ENCODE data around the gene MYL12A.

Gene MYL12A

DNA sequence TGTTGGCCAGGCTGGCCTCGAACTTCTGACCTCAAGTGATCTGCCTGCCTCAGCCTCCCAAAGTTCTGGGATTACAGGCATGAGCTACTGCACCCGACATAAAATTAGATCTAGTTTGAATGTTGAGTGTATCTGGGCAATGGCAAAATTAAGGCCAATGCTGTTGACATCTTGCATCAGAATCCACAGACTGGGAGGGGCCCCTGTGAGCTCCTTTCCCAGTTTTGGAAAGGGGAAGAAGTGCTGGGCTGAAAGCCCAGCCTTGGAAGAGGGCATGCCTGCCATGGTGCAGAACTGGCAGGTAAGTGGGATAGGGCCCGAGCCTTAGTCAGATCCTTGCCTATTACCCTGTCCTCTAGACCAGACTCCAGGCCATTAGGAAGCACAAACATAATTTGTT, 23.4 kb upstream of the MYL12A start:
- no peak for DNase-seq (ENCODE audit: low read depth, low spot score)

DNA sequence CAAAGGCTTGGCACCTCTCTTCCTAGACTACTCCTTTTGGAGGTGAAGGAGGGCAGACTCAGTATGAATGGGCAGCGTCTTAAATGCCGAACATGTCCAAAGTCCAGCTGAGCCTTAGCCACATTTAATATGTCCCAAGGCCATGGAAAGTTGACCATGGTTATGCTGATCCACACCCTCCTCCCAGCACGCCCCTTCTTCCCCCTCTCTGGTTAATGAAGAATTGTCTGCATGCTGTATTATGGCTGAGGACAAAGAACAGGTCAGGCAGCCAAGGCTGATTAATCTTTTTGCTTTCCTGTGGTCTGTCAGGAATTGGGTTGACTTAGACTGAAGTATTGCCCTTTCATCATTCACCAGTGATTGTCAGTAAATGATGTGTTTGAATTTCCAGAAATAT, 22.0 kb upstream of the MYL12A start:
- DNase-seq (ENCODE audit: low read depth, low spot score): no peak

DNA sequence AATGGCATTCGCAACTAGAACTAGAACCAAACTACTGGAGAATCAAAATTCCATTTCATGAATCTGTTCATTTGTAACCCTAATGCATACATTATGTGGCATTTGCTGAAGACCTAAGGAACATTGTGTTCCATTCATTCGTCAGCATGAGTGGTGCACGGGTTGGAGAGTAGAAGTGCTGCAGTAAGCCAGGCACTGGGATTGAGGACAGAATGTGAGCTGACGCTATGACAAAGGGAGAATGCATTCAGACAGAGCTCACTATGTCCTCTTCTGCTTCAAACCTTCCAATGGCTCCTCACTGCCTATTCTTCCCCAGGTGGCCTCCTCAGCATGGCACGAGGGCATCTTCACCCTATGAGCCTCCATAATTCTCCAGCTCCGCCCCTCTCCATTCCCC, 21.6 kb upstream of the MYL12A start:
- no peak for DNase-seq (ENCODE audit: low read depth, low spot score)

DNA sequence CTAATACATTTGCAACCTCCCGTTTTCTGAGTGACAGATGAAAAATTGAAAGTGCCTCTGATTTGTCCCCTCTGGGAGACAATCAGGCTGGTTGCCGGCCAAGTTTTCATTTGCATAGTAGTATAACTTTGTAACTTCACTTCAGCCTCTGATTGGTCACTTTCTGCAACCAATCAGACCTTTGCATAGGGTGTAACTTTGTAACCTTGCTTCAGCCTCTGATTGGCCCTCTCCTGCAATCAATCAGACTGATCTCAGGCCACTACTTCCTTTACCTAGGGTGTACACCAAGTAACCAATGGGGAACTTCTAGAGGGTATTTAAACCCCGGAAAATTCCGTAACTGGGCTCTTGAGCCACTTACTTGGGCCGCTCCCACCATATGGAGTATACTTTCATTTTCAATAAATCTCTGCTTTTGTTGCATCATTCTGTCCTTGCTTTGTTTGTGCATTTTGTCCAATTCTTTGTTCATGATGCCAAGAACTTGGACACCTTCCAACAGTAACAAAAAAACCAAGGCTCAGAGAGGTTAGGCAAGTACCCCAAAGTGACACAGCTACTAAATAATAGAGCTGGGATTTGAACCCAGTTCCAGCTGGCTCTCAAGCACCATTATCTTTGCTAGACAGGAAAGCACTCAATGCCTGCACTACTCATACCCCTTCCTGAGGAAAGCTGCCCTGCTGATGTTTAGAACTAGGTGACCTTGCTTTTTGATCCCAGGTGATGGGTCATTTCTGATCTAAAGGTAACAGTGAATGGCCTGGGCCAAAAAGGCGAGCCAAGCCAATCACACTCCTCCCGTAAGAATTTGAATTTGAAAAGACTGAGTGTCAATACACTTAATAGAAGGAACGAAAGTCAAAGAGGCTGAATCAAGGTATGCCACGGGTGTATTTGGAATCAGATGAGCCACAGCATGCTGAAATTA, 16.9 kb upstream of the MYL12A start:
- no peak for DNase-seq (ENCODE audit: low read depth, low spot score)

DNA sequence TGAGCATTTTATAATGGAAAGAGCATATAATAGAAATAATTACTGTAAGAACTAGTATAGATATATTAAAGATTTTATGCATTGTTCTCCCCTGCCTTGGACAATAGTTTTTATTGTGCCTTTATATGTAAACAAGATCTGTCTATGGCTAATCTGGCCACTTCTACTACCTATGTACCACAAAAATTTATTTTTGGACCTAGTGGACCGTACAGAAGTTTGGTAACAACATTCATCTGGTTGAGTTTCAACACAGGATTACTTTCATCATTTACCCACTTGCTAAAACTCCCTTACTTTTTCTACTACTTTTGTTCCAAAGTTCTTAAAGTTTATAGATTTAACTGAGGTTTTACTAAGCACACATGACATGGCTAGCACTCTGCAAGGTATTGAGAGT, 14.6 kb upstream of the MYL12A start:
- no peak for DNase-seq (ENCODE audit: low read depth, low spot score)

DNA sequence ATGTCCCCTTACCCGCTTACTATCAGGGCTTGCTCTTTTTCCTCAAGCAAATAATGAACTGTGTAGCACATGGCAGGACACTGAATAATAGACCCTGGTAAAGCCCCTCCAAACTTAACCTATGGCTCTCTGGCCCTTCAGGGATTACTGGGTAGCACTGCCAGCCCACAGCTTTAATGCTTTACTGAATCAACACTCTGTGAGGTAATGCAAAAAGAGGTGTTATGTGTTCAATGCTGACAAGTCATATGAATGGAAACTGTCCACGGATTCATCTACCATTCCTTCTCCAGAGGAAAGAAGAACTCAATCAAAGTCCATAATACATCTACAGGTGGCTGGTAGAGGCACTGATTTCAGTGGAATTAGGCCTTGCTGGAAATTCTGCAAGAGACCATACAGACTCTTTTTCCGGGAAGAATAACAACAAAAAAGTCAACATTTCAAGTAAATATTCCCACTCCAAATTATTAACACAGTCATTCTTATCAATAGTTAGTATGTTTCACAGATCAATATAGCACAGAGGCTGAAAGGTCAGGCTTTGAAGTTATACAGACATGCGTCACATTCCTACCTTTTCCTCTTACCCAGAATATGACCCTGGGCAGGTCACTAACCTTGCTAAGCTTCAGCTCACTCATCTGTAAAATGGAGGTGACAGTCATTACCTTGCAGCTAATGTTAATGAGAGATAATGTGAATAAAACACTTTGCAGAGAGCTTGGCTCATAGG, 14.0 kb upstream of the MYL12A start:
- DNase-seq (ENCODE audit: low read depth, low spot score): no peak

DNA sequence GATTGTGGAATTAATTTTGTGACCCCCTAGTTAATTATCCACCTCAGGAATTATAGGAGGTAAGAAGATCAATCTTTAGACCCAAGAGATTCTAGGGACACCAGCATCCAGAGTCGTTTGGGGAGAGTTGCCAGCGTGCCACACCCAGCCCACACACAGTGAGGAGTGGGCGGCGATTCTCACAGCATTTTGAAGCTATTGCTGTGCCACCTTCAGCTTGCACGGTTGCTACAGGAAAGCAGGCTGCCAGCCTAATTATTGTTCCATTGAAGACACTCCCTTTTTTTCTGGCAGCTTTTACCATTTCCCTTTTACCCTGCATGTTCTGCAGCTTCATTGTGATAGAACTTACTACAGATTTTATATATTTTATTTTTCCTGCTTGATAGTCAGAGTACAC, 13.1 kb upstream of the MYL12A start:
- DNase-seq (ENCODE audit: low read depth, low spot score): no peak

DNA sequence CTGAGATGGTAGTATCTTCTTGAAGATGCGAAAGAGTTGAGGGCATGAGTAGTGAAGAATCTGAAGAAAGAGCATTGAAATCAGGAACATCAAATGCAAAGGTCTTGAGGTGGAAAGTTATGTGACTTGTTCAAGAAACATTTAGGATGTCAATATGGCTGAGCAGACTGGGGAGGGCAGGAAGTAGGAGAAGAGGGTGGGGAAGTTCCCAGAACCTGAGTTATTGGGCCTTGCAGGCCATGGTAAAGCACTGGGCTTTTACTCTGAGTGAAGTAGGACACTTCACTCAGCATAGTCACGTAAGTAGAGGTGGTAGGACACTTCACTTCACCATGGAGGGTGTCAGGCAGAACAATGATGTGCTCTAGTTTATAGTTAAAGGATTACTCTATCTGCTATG, 11.8 kb upstream of the MYL12A start:
- DNase-seq (ENCODE audit: low read depth, low spot score): no peak

DNA sequence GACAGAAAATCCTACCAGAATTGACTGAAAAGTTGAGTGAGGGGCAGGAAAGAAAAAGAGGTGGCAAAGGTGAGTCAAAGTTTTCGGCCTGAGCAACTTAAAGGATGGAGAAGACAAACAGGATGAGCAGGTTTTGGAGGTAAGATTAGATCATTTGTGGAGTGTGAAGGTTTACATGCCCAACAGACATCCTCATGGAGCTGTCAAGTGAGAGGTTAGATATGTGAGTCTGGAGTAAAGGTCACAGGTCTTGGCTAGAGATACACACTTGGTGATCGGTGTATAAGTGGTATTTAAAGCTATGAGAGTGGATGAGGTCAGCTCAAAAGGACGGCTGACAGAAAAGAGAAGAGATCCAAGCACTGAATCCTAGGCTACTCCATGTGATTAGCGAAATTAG, 11.1 kb upstream of the MYL12A start:
- no peak for DNase-seq (ENCODE audit: low read depth, low spot score)

DNA sequence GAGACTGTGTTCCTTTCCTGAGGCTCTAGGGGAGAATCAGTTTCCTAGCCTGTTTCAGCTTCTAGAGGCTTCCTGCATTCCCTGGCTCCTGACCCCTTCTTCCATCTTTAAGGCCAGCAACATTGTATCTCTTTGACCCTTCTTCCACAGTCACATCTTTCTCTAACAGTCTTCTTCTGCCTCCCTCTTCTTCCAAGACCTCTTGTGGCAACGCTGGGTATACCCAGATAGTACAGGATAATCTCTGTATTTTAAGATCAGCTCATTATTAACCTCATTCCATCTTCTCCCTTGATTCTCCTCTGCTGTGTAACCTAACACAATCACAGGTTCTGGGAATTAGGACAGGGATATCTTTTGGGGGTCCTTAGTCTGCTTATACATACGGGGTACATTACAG, 8.9 kb upstream of the MYL12A start:
- DNase-seq (ENCODE audit: low read depth, low spot score): no peak

DNA sequence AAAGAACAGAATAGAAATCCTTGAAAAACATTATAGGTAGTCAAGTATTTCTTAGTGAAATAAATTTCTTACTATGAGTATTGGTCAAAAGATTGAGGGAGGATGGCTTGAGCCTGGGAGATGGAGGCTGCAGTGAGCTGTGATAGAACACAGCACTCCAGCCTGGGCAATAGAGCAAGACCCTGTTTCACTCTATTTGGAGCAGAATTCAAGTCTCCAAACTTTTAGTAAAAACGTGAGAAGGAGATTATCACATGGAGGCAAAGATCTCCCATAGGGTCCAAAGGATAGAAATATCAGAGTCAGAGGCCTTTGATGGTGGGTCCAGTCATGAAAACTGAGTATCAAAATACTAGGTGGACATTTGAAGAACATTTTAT, 2.4 kb upstream of the MYL12A start:
- DNase-seq (ENCODE audit: low read depth, low spot score): no peak

DNA sequence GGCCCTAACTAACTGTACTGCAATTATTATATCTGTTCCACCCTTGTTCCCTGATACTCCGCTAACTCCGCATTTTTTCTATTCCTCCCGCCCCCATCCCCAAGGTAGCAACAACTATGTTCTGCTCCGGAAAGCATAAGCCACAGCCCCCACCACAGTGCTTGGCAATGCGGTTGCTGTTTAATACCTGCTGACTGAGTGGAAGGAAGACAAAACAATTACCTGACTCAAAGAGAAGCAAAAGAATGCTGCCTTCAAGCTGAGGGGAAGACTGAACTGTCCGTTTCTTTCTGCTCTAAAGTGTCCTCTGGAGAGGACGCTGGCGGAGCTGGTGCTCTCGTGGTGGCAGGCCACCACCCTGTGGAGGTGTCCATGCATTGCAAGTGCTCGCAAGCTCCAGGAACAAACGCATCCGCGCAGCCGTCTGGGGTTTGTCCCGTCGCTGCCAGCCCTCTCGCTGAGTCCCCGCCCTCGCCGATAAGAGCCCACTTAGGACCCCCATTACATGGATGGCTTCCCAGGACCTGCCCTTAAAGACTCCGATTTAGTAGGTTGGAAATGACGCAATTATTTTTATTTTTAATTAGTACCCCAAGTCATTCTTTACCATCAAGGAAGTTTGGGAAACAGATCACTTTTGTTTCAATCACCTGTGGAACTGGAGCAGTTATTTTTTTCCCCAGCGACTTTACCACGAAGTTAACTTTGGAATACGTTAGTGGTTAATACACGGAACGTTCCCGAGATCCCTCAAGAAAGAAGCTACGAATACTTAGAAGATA, 1.6 kb upstream of the MYL12A start:
- DNase-seq (ENCODE audit: low read depth, low spot score): peak; percentile 54

DNA sequence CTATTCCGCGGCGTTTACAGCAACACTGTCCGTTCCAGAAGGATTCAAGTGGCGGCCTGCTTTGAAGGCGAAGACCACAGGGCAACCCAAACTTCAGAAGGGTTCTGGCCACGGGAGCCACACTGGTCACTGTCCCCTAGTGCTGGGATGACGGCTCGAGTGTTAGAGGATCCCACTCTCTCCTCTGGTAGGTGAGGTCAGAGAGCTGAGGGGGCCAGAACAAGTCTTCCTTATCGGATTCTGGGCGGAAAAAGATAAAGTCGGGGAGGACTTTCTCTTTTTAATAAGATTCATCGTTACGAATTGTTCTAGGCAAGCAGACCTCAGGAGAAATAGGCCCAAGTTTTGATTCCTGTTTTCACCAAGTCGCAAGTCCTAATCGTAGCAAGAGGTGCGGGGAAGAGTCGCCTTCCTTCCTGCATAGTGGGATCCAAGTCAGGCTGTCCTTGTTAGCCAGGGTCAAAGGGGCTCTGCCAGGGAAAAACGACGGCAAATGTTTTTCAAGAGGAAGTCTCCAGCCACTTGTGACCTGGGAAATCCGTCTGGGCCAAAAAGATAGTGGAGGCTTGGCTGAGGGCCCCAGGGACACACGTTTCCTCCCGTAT, 864 bp upstream of the MYL12A start:
- DNase-seq (ENCODE audit: low read depth, low spot score): no peak

DNA sequence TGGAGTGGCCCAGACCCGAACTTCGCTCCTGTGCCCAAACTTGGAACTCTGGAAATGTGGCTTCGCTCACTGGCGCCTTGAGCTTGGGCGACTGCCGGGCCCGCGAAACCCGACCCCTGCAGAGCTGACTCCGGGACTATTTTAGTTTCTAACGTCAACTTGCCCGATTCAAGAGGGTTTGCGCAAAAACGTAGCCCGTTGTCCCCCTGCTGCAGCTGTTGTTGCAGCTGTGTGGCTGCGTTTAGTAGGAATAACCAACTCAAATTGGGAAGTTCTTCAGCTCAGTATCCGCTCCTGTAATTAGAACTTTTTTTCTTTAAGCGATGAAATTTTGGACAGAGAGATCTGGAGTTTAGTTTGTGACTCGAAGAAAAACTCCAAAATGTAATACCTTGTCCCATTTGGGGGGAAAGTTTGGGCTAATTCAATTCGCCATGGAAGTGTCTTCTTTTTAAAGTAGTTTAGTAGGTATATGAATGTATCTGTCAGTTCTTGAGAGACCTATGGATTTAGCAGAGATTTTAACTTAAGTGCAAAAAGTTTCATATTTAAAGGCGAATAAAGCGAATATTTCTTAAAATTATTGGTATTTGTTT, 559 bp downstream of the MYL12A start:
- no peak for DNase-seq (ENCODE audit: low read depth, low spot score)

DNA sequence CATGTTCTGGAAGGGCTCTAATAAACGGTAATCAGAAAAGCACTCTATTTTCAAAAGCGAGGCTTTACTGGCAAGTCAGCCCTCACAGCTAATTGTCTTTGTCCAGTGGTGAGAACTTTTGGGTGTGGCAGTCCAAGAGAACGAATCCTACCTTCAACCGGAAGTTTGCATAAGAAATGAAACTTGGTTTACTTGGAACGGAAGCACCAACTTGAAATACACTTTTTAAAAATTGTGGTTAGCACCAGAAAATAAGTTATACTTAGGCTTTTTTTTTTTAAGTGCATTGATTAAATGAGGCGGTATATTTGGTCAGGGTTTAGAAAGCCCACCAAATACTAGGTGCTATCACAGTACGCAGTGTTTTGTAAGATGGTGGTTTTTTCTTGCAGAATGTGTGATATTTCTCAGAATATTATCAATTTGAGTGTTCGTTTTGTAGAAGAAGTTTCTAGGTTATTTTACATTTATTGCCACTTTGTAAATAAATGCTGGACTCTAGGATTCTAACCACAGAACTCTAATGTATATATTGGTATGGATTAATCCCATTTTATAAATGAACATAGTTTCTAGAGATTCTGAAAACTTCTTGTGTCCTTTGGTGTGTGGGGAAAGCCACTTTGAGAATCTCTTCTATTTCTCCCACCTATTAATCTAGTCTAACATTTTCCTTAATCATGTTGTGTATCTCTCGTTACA, 1.2 kb downstream of the MYL12A start:
- DNase-seq (ENCODE audit: low read depth, low spot score): no peak

DNA sequence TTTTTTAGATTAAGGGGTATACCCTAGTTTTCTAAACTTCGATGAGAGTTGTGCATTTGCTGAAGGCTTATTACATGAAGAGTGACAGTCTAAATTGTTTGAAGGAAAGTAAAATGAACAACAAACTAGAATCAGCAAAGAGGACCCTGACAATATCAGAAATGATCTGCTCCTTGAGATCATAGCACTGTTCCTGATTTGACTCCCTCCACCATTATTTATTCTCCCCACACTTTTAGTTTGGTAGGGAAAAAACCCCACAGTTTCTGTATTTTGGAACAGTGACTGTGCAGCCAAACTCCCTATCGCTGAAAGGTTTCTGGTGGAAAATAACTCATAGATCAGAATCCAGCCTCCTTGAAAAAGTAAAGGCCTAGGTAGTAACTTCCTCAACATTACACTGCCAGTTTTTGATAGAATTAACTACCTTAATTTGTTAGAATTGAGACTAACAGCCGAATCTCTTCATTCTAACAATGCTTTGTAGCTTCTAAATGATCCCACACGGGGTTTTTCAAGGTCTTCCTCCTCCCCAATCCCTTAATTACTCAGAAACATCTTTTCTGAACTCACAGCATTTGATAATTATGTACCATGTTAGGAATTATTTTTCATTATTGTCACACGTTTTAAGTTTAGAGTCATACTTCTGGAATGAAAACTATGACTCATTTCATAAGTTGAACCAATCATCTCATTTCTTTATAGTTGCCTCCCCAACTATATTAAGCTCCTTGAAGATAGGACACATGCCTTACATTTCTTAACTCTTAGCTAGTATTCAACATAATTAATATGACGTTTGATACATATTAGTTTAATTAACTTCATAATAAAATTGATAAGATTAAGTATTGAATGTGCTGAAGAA, 2.9 kb downstream of the MYL12A start:
- no peak for DNase-seq (ENCODE audit: low read depth, low spot score)

DNA sequence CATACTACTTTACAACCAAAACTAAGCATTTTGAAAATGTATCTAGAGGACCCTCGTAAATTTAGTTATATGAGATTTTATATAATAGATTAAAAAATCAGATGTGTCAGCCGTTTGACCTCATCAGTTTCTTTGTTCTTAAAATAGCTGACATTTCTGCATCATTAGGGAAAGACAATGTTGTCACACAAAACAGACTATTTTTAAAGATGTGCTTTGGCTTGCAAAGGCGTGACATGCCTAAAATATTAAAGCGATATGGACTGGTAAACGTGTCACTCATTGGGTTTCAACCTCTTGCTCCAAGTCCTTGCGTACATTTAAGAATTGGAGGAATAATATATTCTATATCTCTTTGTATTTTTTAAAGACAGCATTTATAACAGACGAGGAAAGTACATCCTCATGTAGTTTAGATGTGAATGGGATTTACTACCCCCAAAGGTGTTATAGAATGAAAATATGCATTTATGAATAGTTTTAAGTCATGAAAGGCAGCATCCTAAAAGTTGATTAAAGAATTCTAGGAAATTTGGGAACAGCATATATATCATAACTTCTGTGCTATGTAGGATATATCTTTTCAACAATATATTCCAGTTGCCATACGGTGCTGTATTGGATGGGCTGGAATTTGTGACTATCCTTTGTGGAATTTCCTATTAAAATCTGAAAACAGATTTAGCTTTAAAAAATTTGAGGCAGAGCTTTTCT, 3.8 kb downstream of the MYL12A start:
- DNase-seq (ENCODE audit: low read depth, low spot score): no peak

DNA sequence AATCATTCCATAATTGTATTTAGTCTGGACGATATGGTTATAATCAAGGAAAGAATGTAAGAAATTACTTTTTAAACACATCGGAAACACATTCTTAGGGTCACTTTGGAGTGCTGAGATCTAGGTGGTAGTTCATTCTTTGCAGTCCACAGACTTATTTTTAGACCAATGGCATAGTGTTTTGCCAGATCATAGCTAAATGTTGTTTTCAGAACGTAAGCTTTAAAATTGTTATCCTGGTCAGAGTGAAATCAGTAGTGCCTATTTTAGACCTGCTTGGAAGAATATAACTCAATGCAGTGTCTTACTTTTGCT, 4.3 kb downstream of the MYL12A start:
- DNase-seq (ENCODE audit: low read depth, low spot score): no peak

DNA sequence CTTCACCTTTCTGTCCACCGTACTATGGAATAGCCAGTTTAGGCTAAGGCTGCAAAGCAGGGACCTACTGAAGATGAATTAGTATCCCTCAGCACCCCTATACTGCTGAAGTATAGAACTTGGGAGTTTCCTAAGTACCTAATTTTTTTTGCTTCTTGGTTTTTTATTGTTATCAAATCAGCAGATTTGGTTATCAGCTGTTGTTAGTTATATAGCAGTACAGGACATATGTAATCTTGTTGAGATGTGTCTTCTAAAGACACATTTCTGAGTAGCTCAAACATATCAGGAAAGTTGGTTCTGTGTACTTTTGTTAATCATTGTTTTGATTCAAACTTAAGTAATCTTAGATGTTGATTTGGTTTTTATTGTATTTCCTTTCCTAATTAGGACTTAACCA, 5.2 kb downstream of the MYL12A start:
- DNase-seq (ENCODE audit: low read depth, low spot score): no peak
